Measurements from ENCODE around the gene PMAIP1. TPM values are rescaled to one million over a fixed set of nuclear protein-coding genes. Genes with fewer than 3 reads are reported as not detected.
A peak's percentile ranks its signal among the peaks of the same experiment; 100 is the strongest.

PMAIP1 gene
- polyA plus RNA-seq, 3 donors from 2014 or later: 34.6 to 77.8 (median 58.9) TPM

GRCh38 chr18:59928201-59928600, 28.4 kb downstream of the PMAIP1 start:
- peaks cover 4 to 12% (median 4%) of the 10 kb centered on the region in 3 donors for H3K27me3 Mint-ChIP-seq (ENCODE audit: low read depth in 3 of 3)
- DNase-seq: no peak
- H3K27ac Mint-ChIP-seq: no peak overlapping the region
- H3K9me3 Mint-ChIP-seq: no peaks in the 10 kb centered on the region
- no peaks in the 10 kb centered on the region for H3K4me1 Mint-ChIP-seq
- H3K4me3 Mint-ChIP-seq: no peak overlapping the region
- H3K36me3 Mint-ChIP-seq: peaks cover 0 to 4% (median 0%) of the 10 kb centered on the region in 3 donors

DNA sequence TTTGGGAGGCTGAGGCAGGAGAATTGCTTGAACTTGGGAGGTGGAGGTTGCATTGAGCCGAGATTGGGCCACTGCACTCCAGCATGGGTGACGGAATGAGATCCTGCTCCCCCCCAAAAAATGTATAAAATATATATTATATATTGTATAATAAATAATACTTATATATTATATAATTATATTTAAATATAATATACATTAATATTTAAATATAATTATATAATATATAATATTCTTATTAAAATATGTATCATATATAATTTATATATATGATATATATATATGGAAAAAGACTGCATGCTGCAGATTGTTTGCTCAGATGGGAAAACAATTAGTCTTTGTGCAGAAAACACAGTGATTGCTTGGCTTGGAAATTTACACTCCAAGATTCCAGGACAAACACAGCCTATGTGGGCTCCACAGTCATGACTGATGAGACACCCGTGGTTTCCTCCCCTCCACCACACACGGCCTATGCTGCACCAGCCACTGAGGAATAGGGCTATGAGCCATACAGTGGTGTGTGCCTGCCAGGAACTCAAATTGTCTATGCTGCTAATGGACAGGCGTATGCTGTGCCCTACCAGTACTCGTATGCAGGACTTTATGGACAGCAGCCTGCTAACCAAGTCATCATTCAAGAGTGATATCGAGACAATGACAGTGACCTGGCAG, 30.0 kb downstream of the PMAIP1 start:
- Mint-ChIP-seq H3K4me3 (no peak overlapping the region), H3K4me1 (no peaks in the 10 kb centered on the region), H3K9me3 (no peaks in the 10 kb centered on the region), H3K36me3 (no peaks in the 10 kb centered on the region), H3K27ac (no peak overlapping the region), H3K27me3 (ENCODE audit: low read depth in 3 of 3) (peaks cover 1 to 12% (median 2%) of the 10 kb centered on the region in 3 donors)
- DNase-seq: no peak

- no peak for DNase-seq
- Mint-ChIP-seq H3K27ac (no peak overlapping the region), H3K9me3 (no peaks in the 10 kb centered on the region)
Observed at GRCh38 chr18:59932401-59932800, 32.6 kb downstream of the PMAIP1 start.

DNA sequence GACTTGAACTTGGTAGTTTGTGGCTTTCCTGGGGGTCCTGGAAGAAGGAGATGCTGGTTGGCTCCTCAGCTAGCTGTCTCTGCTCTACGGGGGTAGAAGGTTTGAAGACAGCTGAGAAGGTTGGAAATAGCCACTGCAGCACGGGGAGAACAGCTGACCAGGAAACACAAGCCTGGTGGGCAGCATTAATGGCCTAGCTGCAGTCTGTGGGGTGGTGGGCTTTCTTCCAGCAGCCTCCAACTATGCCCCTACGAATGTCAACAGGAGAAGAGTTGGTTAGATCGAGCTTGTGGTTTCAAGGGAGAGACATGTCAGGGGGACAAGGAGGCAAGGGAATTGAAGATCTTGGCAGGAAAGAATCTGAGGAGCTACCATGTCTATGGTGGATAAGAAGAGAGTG, 38.9 kb downstream of the PMAIP1 start:
- Mint-ChIP-seq H3K4me3 (no peak overlapping the region), H3K9me3 (no peaks in the 10 kb centered on the region), H3K36me3 (no peaks in the 10 kb centered on the region), H3K4me1 (no peaks in the 10 kb centered on the region), H3K27ac (peak overlapping the region in 1 of 6 donors; percentile 2), H3K27me3 (ENCODE audit: low read depth in 3 of 3) (peaks cover 1 to 4% (median 3%) of the 10 kb centered on the region in 3 donors)
- DNase-seq: no peak

More at GRCh38 chr18:59932401-59932800, 32.6 kb downstream of the PMAIP1 start:
- peaks cover 2 to 5% (median 3%) of the 10 kb centered on the region in 3 donors for H3K27me3 Mint-ChIP-seq (ENCODE audit: low read depth in 3 of 3)
- H3K4me1 Mint-ChIP-seq: no peaks in the 10 kb centered on the region
- no peak overlapping the region for H3K4me3 Mint-ChIP-seq
- H3K36me3 Mint-ChIP-seq: no peaks in the 10 kb centered on the region

DNA sequence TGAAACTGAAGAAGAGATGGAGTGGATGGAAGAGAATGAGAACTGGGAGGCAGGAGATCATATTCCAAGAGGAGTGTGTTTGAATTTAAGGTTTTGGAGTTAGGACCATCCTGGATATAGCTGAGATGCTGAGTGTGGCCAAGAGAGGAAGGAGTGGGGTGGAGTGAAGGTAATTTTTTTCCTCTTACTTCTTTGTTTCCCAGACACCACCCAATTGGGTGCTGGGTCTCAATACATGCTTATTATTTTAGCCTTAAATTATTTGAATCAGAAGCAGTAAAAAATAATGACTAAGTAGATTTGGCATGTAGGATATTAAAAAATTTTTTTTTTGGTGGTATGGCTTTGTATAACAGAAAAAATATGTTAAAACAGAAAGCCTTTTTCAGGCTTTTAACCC, 39.3 kb downstream of the PMAIP1 start:
- Mint-ChIP-seq H3K27me3 (ENCODE audit: low read depth in 3 of 3) (peaks cover 1 to 5% (median 2%) of the 10 kb centered on the region in 3 donors), H3K27ac (peak overlapping the region in 1 of 6 donors; percentile 2), H3K36me3 (no peaks in the 10 kb centered on the region), H3K9me3 (no peaks in the 10 kb centered on the region), H3K4me1 (no peaks in the 10 kb centered on the region), H3K4me3 (no peak overlapping the region)
- DNase-seq: no peak

- Mint-ChIP-seq H3K27ac (no peak overlapping the region), H3K4me3 (no peak overlapping the region), H3K27me3 (ENCODE audit: low read depth in 3 of 3) (peaks cover 1 to 6% (median 2%) of the 10 kb centered on the region in 3 donors), H3K9me3 (no peaks in the 10 kb centered on the region), H3K4me1 (no peaks in the 10 kb centered on the region), H3K36me3 (no peaks in the 10 kb centered on the region)
- no peak for DNase-seq
Observed at GRCh38 chr18:59940068-59940467, 40.3 kb downstream of the PMAIP1 start.

DNA sequence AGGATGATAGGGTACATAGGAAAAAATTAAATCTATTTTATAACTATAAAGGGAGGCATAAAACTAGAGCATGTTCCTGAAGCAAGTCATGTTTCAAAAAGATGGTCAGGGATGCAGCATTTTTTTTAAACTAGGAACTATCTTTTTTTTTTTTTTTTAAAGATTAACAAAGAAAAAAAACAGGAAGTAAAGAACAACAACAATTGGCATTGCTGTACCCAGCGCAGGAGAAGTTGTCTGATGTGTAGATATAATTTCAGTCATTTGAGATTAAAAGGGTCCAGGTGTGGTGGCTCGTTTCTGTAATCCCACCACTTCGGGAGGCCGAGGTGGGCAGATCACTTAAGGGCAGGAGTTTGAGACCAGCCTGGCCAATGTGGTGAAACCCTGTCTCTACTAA, 41.5 kb downstream of the PMAIP1 start:
- Mint-ChIP-seq H3K27me3 (ENCODE audit: low read depth in 3 of 3) (peaks cover 1 to 5% (median 2%) of the 10 kb centered on the region in 3 donors), H3K27ac (no peak overlapping the region)

GRCh38 chr18:59942601-59943000, 42.8 kb downstream of the PMAIP1 start:
- no peak for DNase-seq
- no peaks in the 10 kb centered on the region for H3K36me3 Mint-ChIP-seq
- no peak overlapping the region for H3K4me3 Mint-ChIP-seq
- H3K27me3 Mint-ChIP-seq (ENCODE audit: low read depth in 3 of 3): peaks cover 1 to 5% (median 2%) of the 10 kb centered on the region in 3 donors
- no peaks in the 10 kb centered on the region for H3K9me3 Mint-ChIP-seq
- H3K4me1 Mint-ChIP-seq: no peaks in the 10 kb centered on the region
- no peak overlapping the region for H3K27ac Mint-ChIP-seq

More for the DNA sequence above, 41.5 kb downstream of the PMAIP1 start:
- H3K9me3 Mint-ChIP-seq: no peaks in the 10 kb centered on the region
- DNase-seq: no peak
- H3K36me3 Mint-ChIP-seq: no peaks in the 10 kb centered on the region
- H3K4me1 Mint-ChIP-seq: no peaks in the 10 kb centered on the region
- no peak overlapping the region for H3K4me3 Mint-ChIP-seq

- peaks cover 1 to 4% (median 2%) of the 10 kb centered on the region in 3 donors for H3K27me3 Mint-ChIP-seq (ENCODE audit: low read depth in 3 of 3)
- no peaks in the 10 kb centered on the region for H3K36me3 Mint-ChIP-seq
- no peak for DNase-seq
- no peak overlapping the region for H3K4me3 Mint-ChIP-seq
- H3K27ac Mint-ChIP-seq: no peak overlapping the region
- peaks cover 0 to 2% of the 10 kb centered on the region in 2 donors for H3K4me1 Mint-ChIP-seq
- no peaks in the 10 kb centered on the region for H3K9me3 Mint-ChIP-seq
Observed at GRCh38 chr18:59945544-59945943, 45.7 kb downstream of the PMAIP1 start.

GRCh38 chr18:59950215-59950944, 50.6 kb downstream of the PMAIP1 start:
- no peak overlapping the region for H3K27ac Mint-ChIP-seq
- no peaks in the 10 kb centered on the region for H3K27me3 Mint-ChIP-seq (ENCODE audit: low read depth in 3 of 3)
- no peaks in the 10 kb centered on the region for H3K36me3 Mint-ChIP-seq
- DNase-seq: no peak
- H3K4me1 Mint-ChIP-seq: peaks cover 0 to 5% of the 10 kb centered on the region in 2 donors
- H3K4me3 Mint-ChIP-seq: no peak overlapping the region
- H3K9me3 Mint-ChIP-seq: peaks cover 0 to 2% (median 0%) of the 10 kb centered on the region in 6 donors

DNA sequence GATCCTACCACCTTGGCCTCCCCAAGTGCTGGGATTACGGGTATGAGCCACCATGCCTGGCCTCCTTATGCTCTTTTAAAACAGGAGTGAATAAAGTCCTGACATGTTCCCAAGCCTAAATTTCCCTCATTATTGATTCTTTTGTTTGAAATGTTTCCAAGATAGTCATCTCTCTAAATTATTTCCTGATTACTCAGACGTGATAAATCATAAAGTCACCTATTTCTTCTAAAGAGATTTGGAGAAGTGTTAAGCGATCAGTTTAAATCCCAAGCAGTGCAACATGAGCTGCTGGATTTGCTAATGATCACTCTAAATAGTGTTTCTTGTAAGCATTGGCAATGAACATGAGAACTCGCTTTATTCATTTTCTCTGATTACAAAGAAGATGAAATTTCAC, 51.8 kb downstream of the PMAIP1 start:
- Mint-ChIP-seq H3K4me3 (no peak overlapping the region), H3K27me3 (ENCODE audit: low read depth in 3 of 3) (no peaks in the 10 kb centered on the region), H3K9me3 (peaks cover 0 to 2% (median 0%) of the 10 kb centered on the region in 6 donors), H3K36me3 (no peaks in the 10 kb centered on the region), H3K4me1 (peaks cover 0 to 5% of the 10 kb centered on the region in 2 donors), H3K27ac (no peak overlapping the region)
- DNase-seq: no peak

DNA sequence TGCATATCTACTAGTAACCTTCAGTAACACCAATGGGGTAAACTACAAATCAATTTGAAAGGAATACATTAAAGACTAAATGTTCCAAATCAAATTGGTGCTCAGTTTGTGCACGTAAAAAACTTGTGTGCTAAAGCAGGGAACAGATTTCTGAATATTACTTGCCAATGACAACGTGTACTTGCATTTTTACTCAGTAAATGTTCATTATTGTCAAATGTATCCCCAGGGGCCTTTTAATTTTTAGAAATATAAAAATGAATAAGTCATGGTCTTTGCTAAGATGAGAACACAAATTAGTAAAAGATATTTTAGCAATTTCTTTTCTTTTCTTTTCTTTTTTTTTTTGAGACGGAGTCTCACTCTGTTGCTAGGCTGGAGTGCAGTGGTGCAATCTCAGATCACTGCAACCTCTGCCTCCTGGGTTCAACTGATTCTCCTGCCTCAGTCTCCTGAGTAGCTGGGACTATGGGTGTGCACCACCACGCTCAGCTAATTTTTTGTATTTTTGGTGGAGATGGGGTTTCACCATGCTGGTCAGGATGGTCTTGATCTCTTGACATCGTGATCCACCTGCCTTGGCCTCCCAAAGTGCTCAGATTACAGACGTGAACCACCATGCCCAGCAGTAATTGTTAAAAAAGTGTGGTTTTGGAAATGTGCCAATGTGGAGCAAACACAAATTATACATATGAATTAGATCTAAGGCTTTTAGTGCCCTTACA, 52.6 kb downstream of the PMAIP1 start:
- no peak overlapping the region for H3K27ac Mint-ChIP-seq
- no peak overlapping the region for H3K4me3 Mint-ChIP-seq
- peaks cover 0 to 5% of the 10 kb centered on the region in 2 donors for H3K4me1 Mint-ChIP-seq
- H3K36me3 Mint-ChIP-seq: no peaks in the 10 kb centered on the region
- no peaks in the 10 kb centered on the region for H3K27me3 Mint-ChIP-seq (ENCODE audit: low read depth in 3 of 3)
- no peak for DNase-seq
- peaks cover 0 to 2% (median 0%) of the 10 kb centered on the region in 6 donors for H3K9me3 Mint-ChIP-seq

Measured in immature natural killer cell (primary cell).